GM19239 (cell line): ENCODE data around the gene TTC9B.

ENCODE experiments used
- DNase-seq: peaks from one replicate; pipeline ENCODE4 v3.0.0; 2011; ENCODE audit warnings: low spot score; ENCODE audit not compliant: insufficient read length
- FAIRE-seq: peaks from 2 replicates; lab custom pipeline; 2011; peaks lifted over from hg19 to GRCh38; lab: Jason Lieb, UNC

Gene TTC9B

DNA sequence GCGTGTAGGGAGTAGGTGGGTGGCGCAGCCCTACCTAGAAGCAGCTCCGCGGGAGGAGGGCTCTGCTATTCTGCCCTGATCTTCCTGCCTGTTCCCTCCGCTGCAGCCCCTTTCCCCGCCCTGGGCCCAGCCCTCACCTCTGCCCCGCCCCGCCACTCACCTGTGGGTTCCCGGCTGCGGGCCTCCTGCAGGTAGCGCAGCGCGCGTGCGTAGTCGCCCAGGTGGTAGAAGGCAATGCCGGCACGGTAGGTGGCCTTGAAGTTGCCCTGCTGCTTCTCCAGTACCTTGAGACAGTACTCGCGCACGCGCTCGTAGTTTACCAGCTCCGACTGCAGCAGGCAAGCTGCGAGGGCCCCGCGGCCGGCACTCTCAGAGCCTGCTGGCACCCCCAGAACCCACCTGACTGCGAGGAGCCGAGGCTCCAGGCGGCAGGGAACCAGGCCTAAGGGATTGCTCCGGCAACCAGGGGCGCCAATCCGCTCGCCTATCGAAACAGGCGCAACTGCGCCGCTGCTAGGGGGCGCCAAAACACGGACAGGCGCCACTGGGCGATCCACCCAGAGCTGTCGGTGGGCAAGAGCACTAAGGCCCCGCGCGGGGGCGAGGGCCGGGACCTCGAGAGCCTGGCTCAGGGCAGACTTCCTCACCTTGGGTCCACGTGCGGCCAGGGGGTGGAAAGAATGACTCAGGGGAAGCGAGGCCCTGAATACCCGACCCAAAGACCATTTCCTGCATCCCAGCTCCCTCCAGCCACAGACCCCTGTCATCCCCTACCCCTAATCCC lies 965 bp downstream of the TTC9B start:
- no peak for DNase-seq
- no peak for FAIRE-seq

- DNase-seq (no peak), FAIRE-seq (no peak)
These were observed 1.5 kb downstream of the TTC9B start for GRCh38 chr19:40216777-40217026.

DNA sequence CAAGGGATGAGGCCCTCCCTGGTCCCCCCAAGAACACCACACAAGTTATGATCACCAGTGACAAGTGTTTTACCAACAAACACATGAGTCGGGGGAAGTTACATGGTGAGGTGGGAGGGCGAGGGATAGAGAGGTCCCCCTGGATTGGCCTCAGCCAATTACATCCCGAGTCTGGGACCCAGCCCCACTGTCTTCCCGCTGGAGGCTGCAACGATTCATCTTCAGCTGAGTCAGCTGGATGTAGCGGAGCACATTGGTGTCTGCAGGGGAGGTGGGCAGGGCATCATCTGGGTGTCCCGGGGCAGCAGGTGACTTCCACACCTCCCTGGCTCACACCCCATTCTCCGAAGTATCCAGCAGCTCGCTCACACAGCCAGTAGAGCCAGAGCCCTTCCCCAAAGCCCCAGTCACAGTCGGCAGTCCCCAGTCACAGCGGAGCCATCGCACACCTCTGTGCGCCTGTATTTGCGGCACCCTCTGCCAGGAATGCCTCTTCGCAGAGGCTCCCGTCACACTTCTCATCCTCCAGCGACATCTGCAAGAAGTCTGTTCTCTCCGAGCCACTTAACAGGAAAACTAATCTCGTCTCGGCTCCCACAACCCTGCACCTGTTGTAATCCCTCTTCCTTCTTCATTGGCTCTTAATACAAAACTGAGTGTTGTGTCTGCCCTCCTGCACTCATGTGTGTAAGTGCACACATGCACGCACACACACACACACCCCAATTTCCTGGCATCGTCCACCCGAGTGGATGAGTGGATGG lies 2.0 kb downstream of the TTC9B start:
- FAIRE-seq (no peak), DNase-seq (no peak)

GRCh38 chr19:40214936-40215335 lies 3.2 kb downstream of the TTC9B start:
- FAIRE-seq (no peak), DNase-seq (no peak)

DNA sequence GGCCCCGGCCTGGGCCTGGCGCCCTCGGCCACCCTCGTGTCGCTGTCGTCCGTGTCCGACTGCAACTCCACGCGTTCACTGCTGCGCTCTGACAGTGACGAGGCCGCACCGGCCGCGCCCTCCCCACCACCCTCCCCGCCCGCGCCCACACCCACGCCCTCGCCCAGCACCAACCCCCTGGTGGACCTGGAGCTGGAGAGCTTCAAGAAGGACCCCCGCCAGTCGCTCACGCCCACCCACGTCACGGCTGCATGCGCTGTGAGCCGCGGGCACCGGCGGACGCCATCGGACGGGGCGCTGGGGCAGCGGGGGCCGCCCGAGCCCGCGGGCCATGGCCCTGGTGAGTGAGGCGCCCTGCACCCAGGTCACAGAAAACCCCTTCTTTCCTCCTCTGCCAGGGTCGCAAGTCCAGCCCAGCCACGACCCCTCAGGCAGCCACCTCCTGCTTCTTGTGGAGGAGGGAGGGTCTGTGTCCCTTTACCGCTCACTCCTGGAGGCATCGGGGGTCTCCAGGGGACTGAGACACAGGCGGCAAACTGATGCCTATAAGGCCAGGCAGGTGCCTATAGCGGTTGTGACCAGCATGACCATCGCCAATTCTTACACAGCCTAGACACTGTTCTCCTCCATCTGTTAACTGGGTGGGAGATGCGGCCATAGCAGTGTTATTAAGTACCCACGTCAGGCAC lies 4.2 kb downstream of the TTC9B start:
- no peak for FAIRE-seq

GRCh38 chr19:40213251-40213829 lies 4.8 kb downstream of the TTC9B start:
- DNase-seq (no peak), FAIRE-seq (no peak)

More for the DNA sequence above, 4.2 kb downstream of the TTC9B start:
- no peak for DNase-seq

DNA sequence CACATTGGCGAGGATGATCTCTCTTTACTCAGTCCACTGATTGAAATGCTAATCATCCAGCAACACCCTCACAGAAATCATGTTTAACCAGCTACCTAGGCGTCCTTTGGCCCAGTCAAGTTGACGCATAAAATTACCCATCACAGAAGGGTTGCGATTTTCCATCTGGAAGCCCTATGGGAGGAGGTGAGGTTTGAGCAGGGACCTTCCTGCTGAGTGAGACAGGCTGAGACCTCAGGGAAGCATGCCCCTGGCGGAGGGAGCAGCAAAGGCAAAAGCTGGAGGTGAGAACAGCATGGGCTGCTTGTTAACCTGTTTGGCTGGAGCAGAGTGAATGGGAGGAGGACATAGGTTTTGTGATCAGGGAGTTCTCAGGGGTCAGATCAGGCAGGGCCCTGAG lies 7.3 kb downstream of the TTC9B start:
- DNase-seq = no peak
- FAIRE-seq = no peak

DNA sequence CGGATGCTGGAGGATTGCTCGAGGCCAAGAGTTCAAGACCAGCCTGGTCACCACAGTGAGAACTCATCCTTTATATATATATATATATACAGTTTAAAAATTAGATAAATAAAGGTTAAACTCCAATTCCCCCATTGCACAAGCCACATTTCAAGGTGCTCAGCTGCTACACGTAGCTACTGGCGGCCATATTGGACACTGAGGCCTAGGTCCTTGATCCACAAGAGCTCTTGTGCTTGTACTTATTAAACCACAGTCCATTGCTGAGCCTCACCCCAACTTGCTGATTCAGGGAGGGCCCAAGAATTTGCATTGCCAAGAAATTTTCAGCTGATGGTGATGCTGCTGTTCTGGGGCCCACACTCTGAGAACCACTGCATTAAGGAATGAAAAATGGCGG lies 9.6 kb downstream of the TTC9B start:
- no peak for DNase-seq
- no peak for FAIRE-seq

DNA sequence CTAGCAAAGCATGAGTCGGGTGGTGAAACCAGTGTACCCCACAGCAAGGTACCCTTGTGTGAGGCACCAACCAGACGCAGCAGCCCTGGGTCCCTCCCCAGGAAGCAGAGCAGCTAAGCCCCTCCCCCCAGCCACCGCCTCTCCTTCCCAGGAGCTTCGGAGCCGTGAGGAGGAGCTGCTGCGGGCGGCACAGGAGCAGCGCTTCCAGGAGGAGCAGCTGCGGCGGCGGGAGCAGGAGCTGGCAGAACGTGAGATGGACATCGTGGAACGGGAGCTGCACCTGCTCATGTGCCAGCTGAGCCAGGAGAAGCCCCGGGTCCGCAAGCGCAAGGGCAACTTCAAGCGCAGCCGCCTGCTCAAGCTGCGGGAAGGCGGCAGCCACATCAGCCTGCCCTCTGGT lies 12.4 kb downstream of the TTC9B start:
- DNase-seq (no peak), FAIRE-seq (no peak)

DNA sequence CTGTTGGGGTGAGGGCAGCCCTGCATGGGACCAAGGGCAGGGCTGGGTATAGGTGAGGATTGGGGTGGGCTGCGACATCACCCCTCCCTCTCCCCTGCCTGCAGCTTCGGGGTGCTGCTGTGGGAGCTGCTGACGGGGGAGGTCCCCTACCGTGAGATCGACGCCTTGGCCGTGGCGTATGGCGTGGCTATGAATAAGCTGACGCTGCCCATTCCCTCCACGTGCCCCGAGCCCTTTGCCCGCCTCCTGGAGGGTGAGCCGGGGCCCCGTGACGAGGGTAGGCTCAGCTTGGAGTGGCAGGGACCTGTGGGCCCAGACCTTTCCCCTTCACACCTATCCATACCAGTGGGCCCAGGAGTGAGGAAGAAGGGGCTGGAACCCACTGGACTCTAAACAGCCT lies 13.8 kb downstream of the TTC9B start:
- FAIRE-seq (no peak), DNase-seq (no peak)

GRCh38 chr19:40200341-40201099 lies 17.7 kb downstream of the TTC9B start:
- FAIRE-seq (no peak), DNase-seq (no peak)

DNA sequence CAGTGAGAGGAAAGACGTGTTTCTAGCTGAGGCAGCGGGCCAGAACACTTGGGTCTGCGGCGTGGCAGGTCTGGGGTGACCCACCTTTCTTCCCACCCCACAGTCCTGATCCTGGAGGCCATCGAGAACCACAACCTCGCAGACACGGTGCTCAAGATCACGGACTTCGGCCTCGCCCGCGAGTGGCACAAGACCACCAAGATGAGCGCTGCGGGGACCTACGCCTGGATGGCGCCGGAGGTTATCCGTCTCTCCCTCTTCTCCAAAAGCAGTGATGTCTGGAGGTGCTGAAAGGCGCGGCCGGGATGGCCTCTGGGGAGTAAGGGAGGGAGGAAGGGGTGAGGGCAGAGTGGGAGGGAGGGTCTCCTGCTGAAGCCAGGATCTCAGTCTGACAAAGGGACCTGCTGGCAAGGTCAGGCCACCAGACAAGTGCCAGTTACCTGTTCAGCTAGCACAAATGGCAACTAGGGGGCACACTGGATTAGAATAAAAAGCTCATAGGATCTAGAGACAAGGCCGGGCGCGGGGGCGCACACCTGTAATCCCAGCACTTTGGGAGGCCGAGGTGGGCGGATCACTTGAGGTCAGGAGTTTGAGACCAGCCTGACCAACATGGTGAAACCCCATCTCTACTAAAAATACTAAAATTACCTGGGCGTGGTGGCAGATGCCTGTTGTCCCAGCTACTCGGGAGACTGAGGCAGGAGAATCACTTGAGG lies 19.8 kb downstream of the TTC9B start:
- FAIRE-seq (no peak), DNase-seq (no peak)

DNA sequence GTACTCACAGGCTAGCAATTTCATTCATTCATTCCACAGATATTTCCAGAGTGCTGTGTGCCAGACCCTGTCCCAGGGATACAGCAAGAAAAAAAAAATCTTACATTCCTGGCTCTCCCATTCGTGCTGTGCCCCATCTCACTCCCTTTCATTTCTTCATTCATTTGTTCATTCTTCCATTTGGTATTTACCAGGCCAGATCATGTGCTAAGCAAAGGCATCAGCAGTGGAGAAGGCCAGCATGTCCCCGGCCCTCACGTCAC lies 24.7 kb downstream of the TTC9B start:
- DNase-seq (no peak), FAIRE-seq (no peak)

GRCh38 chr19:40192758-40193586 lies 25.2 kb downstream of the TTC9B start:
- FAIRE-seq (no peak), DNase-seq (no peak)

- DNase-seq = no peak
- no peak for FAIRE-seq
These were observed 26.1 kb downstream of the TTC9B start for GRCh38 chr19:40191836-40192646.

DNA sequence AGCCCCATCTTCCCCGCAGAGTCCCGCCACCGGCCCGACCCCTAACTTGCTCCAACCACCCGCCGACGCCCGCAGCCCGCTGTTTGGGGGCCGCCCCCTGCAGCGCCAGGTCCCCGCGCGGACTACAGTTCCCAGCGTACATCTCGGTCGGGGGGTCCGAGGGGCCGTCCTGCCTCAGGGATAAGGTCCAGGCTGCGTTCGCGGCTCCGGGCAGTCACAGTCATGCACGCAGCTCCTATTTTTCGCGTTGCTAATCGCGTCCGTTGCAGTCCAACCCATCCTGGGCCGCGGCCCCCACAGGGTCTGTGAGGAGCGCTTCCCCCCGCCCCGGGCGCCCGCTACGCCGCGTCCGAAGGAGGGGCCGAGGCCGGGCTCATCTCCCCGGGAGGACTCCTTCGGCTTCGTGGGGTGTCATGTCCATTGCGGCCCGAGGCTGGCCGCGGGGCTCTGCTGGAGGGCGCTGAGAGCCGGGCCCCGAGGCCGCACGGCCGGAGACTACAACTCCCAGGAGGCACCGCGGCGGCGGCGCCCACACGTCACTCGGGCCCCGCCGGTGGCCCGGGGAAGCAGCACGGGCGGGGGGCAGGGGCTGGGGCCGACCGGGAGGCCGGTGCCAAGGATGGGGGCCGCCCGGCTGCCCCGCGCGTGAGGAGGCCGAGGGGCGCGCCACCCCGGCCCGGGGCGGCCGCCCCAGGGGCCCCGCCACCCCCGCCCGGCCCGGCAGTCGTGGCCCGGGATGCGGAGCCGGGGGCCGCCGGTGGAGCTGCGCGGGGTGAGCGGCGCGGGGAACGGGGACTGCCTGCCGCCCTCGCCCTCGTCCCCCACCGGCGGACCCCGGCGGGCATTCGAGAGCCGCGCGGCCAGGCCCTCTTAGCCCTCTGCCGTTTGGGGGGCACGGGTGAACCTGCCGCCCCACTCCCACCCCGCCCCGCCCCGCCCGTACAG lies 27.0 kb downstream of the TTC9B start, which contains the start of gene MAP3K10:
Gene MAP3K10 (plus strand): TSS at position 536 of the 945 bp plus-strand sequence. CDS start 606 bp downstream, outside the sequence.
- FAIRE-seq (no peak), DNase-seq (peak; percentile 94)

GRCh38 chr19:40184273-40184672 lies 33.9 kb downstream of the TTC9B start:
- DNase-seq (no peak), FAIRE-seq (no peak)
